ENCODE results near the gene PSD. TPM values are rescaled to one million over a fixed set of nuclear protein-coding genes. Genes with fewer than 3 reads are reported as not detected.

Gene PSD
- total and polyA plus RNA-seq, 10 of the 15 experiments (the other 5 are each of a cell fraction or from before 2014, with no cell fraction given): 0.11 to 2.0 (median 0.49) TPM; not detected in 2

DNA sequence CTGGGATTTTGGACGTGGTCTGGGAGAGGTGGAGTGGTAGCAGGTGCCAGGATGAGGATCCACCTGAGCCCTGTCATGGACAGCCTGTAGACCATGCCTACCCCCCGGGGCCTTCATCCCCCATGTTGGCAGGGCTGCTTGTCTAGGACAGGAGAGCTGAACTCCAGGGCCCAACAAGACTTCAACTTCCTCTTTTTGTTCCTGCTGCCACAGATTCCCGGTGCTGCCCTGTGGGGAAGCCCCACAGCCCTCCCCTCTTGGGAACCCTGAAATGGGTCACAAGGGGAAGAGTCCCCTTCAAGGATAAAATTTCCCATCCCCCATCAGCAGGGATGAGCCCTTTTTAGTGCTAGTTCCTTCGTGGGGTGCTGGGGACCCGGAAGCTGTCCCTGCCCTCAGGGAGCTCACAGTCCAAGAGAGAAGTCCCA, 15.0 kb upstream of the PSD start (continued):
- TF ChIP-seq, protein P1, sequence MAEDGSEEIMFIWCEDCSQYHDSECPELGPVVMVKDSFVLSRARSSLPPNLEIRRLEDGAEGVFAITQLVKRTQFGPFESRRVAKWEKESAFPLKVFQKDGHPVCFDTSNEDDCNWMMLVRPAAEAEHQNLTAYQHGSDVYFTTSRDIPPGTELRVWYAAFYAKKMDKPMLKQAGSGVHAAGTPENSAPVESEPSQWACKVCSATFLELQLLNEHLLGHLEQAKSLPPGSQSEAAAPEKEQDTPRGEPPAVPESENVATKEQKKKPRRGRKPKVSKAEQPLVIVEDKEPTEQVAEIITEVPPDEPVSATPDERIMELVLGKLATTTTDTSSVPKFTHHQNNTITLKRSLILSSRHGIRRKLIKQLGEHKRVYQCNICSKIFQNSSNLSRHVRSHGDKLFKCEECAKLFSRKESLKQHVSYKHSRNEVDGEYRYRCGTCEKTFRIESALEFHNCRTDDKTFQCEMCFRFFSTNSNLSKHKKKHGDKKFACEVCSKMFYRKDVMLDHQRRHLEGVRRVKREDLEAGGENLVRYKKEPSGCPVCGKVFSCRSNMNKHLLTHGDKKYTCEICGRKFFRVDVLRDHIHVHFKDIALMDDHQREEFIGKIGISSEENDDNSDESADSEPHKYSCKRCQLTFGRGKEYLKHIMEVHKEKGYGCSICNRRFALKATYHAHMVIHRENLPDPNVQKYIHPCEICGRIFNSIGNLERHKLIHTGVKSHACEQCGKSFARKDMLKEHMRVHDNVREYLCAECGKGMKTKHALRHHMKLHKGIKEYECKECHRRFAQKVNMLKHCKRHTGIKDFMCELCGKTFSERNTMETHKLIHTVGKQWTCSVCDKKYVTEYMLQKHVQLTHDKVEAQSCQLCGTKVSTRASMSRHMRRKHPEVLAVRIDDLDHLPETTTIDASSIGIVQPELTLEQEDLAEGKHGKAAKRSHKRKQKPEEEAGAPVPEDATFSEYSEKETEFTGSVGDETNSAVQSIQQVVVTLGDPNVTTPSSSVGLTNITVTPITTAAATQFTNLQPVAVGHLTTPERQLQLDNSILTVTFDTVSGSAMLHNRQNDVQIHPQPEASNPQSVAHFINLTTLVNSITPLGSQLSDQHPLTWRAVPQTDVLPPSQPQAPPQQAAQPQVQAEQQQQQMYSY (CRISPR knock-in tag; IDR thresholded peaks at IDR 0.05): no peak
- TF ChIP-seq CHD4 (IDR thresholded peaks at IDR 0.05) (no peak), IKZF2 (IDR thresholded peaks at IDR 0.05) (peak in 1 of 2 experiments; percentile 40; a peak in 1 of 4 replicates), ASH2L (IDR thresholded peaks at IDR 0.05; ENCODE audit: borderline replicate concordance, low read depth) (no peak), NR2C2 (IDR thresholded peaks at IDR 0.05; ENCODE audit: borderline replicate concordance, control insufficient read depth, insufficient read length, low read depth) (no peak), RB1 (IDR thresholded peaks at IDR 0.05; ENCODE audit: borderline replicate concordance) (no peak), NFIC (IDR thresholded peaks at IDR 0.05; ENCODE audit: low read depth, low read length) (no peak), TCF7 (IDR thresholded peaks at IDR 0.05; ENCODE audit: borderline replicate concordance) (no peak), SPI1 (IDR thresholded peaks at IDR 0.05; ENCODE audit: borderline replicate concordance, insufficient read depth, low read depth, low read length) (peak; percentile 57), ZNF24 (IDR thresholded peaks at IDR 0.05) (no peak), POLR2AphosphoS5 (IDR thresholded peaks at IDR 0.05; ENCODE audit: low read length) (no peak), POU2F2 (IDR thresholded peaks at IDR 0.05; ENCODE audit: borderline replicate concordance, low read depth, low read length) (no peak)
- TF ChIP-seq, protein P2, sequence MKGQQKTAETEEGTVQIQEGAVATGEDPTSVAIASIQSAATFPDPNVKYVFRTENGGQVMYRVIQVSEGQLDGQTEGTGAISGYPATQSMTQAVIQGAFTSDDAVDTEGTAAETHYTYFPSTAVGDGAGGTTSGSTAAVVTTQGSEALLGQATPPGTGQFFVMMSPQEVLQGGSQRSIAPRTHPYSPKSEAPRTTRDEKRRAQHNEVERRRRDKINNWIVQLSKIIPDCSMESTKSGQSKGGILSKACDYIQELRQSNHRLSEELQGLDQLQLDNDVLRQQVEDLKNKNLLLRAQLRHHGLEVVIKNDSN (IDR thresholded peaks at IDR 0.05; ENCODE audit: borderline replicate concordance, extremely low read length, insufficient read depth, low read depth, low read length): no peak

All from GM12878 (cell line).